Gastrocnemius medialis (tissue), 4 donors: ENCODE results near the gene ISOC2. TPM values are rescaled to one million over a fixed set of nuclear protein-coding genes. Genes with fewer than 3 reads are reported as not detected.

ENCODE experiments used
- ATAC-seq, 2 donors: fragments of 150-250 bp; one replicate each; pipeline ENCODE4 v1.9.1; 2016
- DNase-seq, 2 donors: peaks; one replicate each; pipeline ENCODE4 v3.0.0-alpha.2; 2019
- H3K27ac ChIP-seq, 4 donors: fragments of 200-600 bp; sonication (generic); 1 replicate in 1 of 4; 2 replicates in 3 of 4; pipeline ENCODE4 v1.5.1; 2016 to 2018; ENCODE audit warnings: mild to moderate bottlenecking in 2 of 4, moderate library complexity in 1 of 4
- H3K27me3 ChIP-seq, 3 donors: fragments of 200-600 bp; sonication (generic) in 2 of 3; 1 replicate in 1 of 3; 2 replicates in 2 of 3; pipeline versions ENCODE4 v1.5.1 to v1.6.0; 2016 to 2019; ENCODE audit warnings: mild to moderate bottlenecking in 1 of 3, moderate library complexity in 1 of 3
- H3K36me3 ChIP-seq, 2 donors: fragments of 200-600 bp; sonication (generic) in 1 of 2; one replicate each; pipeline ENCODE4 v1.5.1; 2017 to 2018
- H3K4me1 ChIP-seq, 2 donors: fragments of 200-600 bp; sonication (generic) in 1 of 2; one replicate each; pipeline ENCODE4 v1.5.1; 2016 to 2017; ENCODE audit warnings: mild to moderate bottlenecking in 2 of 2
- H3K4me3 ChIP-seq, 4 donors: fragments of 200-600 bp; sonication (generic) in 3 of 4; 1 replicate in 1 of 4; 2 replicates in 3 of 4; pipeline ENCODE4 v1.5.1; 2016 to 2019; ENCODE audit warnings: mild to moderate bottlenecking in 2 of 4
- H3K9me3 ChIP-seq, 3 donors: fragments of 200-600 bp; sonication (generic) in 2 of 3; 1 replicate in 1 of 3; 2 replicates in 2 of 3; pipeline ENCODE4 v1.5.1; 2016 to 2019
- POLR2A ChIP-seq, 2 donors: fragments of 450-650 bp; IDR thresholded peaks; one replicate each; pipeline ENCODE4 v1.6.1; 2017; ENCODE audit warnings: antibody characterized with exemption in 2 of 2, mild to moderate bottlenecking in 2 of 2, moderate library complexity in 2 of 2
- in situ Hi-C, 4 donors: fragments of 200-750 bp; cut with MboI; loops; one replicate each; pipeline versions ENCODE4 v1.15.0 to v1.8.0; 2017; ENCODE audit warnings: low sequenced_read_pairs in 4 of 4
- intact Hi-C: fragments of 100-400 bp; cut with DNase I; formaldehyde crosslinking; loops from one replicate; pipeline ENCODE4 v1.15.1; 2023; ENCODE audit warnings: low total_unique reads
- total RNA-seq, 4 donors: library from RNA; depleted of rRNA; stranded (reverse); fragments of >200 nt; gene quantifications; one replicate each; pipeline versions ENCODE4 v1.1.0 to v1.2.3, GENCODE V29; 2016
- TF ChIP-seq, protein P1 (sequence below), 5 experiments: fragments of 450-650 bp in 3 of 5; fragments of 200-600 bp in 2 of 5; sonication (generic) in 2 of 5; IDR thresholded peaks in 4 of 5; conservative IDR thresholded peaks in 1 of 5; 1 replicate in 4 of 5; 2 replicates in 1 of 5; pipeline ENCODE4 v1.5.1; 2016 to 2019; ENCODE audit warnings: antibody characterized with exemption in 5 of 5, mild to moderate bottlenecking in 3 of 5, moderate library complexity in 3 of 5

ISOC2 gene
- total RNA-seq, 4 donors from 2014 or later = 59.7 to 101 (median 88.7) TPM

DNA sequence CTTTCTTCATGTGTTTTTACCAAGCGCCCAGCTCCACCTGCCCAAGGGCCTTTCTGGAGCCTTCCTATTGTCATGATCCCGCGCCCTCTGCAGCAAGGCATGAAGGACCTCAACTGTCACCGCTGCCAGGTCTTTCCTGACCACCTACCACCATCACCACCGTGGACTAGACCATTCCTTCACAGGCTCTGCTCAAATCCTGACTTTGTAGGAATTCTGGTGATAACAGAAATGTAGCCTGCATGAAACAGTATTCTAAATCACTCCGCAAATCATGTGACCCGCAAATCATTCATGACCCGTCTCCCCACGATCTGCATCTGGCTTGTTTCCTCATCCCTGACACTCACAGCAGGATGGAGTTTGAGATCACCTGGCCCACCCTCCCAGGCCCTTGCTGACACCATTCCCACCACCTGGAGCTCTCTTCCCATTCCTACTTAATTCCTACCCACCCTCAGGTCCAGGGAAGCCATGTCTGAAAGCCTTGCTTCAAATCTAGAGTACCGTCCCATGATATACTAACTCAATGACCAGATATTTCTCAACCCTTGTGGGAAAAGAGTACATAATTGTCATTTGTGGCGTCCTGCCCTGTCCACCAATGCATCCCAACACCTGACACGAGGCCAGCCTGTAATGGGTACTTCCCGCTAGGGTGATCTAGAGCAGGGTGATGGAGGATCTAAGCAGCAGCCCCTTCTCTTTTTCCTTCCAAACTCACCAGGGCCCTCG lies 55.2 kb downstream of the ISOC2 start:
- Histone ChIP-seq H3K27ac (no peak overlapping the region), H3K9me3 (no peaks in the 10 kb centered on the region), H3K36me3 (peaks cover 0 to 18% of the 10 kb centered on the region in 2 donors), H3K27me3 (no peaks in the 10 kb centered on the region), H3K4me1 (peaks cover 0 to 15% of the 10 kb centered on the region in 2 donors), H3K4me3 (peak overlapping the region in 3 of 4 donors; percentile 68 to 85 (median 70))
- intact Hi-C loops (loop anchor here (2.0 to 5.0 kb wide), 3 partner anchors 21 to 216 kb away; partner anchors contain the start of genes C19orf85, ISOC2, RPL28 and TMEM238), in situ Hi-C loops (loop anchor here in 1 of 4 donors (25.0 kb wide), 2 partner anchors 119 to 269 kb away; partner anchors contain the start of genes BRSK1, HSPBP1 and TNNT1)
- TF ChIP-seq POLR2A (IDR thresholded peaks at IDR 0.05) = no peak
- TF ChIP-seq, protein P1, sequence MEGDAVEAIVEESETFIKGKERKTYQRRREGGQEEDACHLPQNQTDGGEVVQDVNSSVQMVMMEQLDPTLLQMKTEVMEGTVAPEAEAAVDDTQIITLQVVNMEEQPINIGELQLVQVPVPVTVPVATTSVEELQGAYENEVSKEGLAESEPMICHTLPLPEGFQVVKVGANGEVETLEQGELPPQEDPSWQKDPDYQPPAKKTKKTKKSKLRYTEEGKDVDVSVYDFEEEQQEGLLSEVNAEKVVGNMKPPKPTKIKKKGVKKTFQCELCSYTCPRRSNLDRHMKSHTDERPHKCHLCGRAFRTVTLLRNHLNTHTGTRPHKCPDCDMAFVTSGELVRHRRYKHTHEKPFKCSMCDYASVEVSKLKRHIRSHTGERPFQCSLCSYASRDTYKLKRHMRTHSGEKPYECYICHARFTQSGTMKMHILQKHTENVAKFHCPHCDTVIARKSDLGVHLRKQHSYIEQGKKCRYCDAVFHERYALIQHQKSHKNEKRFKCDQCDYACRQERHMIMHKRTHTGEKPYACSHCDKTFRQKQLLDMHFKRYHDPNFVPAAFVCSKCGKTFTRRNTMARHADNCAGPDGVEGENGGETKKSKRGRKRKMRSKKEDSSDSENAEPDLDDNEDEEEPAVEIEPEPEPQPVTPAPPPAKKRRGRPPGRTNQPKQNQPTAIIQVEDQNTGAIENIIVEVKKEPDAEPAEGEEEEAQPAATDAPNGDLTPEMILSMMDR (IDR thresholded peaks at IDR 0.05 in 4 of 5, conservative IDR thresholded peaks at IDR 0.05 in 1 of 5) = no peak
- ATAC-seq (no peak), DNase-seq (no peak)

DNA sequence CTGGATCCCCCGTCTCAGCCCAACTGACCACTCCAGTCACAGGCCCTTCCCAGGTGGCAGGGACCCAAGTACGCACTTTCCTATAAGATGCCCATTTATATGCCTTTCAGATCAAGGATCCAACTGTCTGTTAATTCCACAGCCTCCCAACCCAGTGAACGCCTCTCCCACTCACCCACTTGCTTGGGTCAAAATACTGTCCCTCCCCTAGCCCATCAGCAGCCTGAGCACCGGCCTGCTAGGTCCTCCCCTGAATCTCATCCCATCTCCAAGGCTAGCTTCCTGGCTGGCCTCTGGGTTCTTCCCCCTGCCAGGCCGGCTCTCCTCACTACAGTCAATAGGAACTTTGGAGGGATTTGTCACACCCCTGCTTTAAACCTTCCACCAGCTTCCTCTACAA lies 55.8 kb downstream of the ISOC2 start:
- intact Hi-C loops = loop anchor here (2.0 to 5.0 kb wide), 3 partner anchors 21 to 217 kb away; partner anchors contain the start of genes C19orf85, ISOC2, RPL28 and TMEM238
- DNase-seq = no peak
- in situ Hi-C loops = loop anchor here in 1 of 4 donors (25.0 kb wide), 2 partner anchors 118 to 268 kb away; partner anchors contain the start of genes BRSK1, HSPBP1 and TNNT1

More for the DNA sequence above, 55.8 kb downstream of the ISOC2 start:
- peaks cover 0 to 15% of the 10 kb centered on the region in 2 donors for H3K4me1 ChIP-seq
- H3K27ac ChIP-seq = no peak overlapping the region
- H3K9me3 ChIP-seq = no peaks in the 10 kb centered on the region
- peaks cover 0 to 18% of the 10 kb centered on the region in 2 donors for H3K36me3 ChIP-seq
- TF ChIP-seq, protein P1 (IDR thresholded peaks at IDR 0.05 in 4 of 5, conservative IDR thresholded peaks at IDR 0.05 in 1 of 5) = no peak
- no peak for TF ChIP-seq POLR2A (IDR thresholded peaks at IDR 0.05)
- ATAC-seq = no peak
- no peaks in the 10 kb centered on the region for H3K27me3 ChIP-seq
- no peak overlapping the region for H3K4me3 ChIP-seq

Other genes starting within 250 kb of the ISOC2 start
- 1 to 10 TPM in 3 of 4 donors, under 1 TPM in 1; 0.87 to 5.0 (median 1.7) TPM for gene TMEM86B, start 232.9 kb downstream of the ISOC2 start, total RNA-seq
- gene PPP6R1, start 202.6 kb downstream of the ISOC2 start, total RNA-seq = 10 to 100 TPM; 14.6 to 47.9 (median 39.6) TPM
- gene HSPBP1, start 181.5 kb downstream of the ISOC2 start, total RNA-seq = 10 to 100 TPM; 18.5 to 41.7 (median 36.7) TPM
- not detected for gene BRSK1, start 177.6 kb downstream of the ISOC2 start, total RNA-seq
- gene TMEM150B, start 136.3 kb downstream of the ISOC2 start, total RNA-seq = 1 to 10 TPM in 1 of 4 donors, under 1 TPM in 1, not detected in 2; 0.40 to 3.3 TPM
- 1 to 10 TPM; 2.5 to 5.4 (median 4.5) TPM for gene KMT5C, start 121.8 kb downstream of the ISOC2 start, total RNA-seq
- gene COX6B2, start 106.9 kb downstream of the ISOC2 start, total RNA-seq = not detected
- gene GARIN5B, start 98.4 kb downstream of the ISOC2 start, total RNA-seq = not detected
- gene IL11, start 91.2 kb downstream of the ISOC2 start, total RNA-seq = under 1 TPM in 1 of 4 donors, not detected in 3; 0.66 TPM
- not detected for gene TMEM190, start 84.8 kb downstream of the ISOC2 start, total RNA-seq
- gene TMEM238, start 77.3 kb downstream of the ISOC2 start, total RNA-seq = 1 to 10 TPM; 1.3 to 4.7 (median 2.1) TPM
- gene RPL28, start 75.7 kb downstream of the ISOC2 start, total RNA-seq = 100 to 1,000 TPM; 123 to 278 (median 206) TPM
- 10 to 100 TPM in 3 of 4 donors, 1 to 10 TPM in 1; 7.7 to 14.6 (median 13.4) TPM for gene UBE2S, start 53.9 kb downstream of the ISOC2 start, total RNA-seq
- not detected for gene SHISA7, start 18.3 kb downstream of the ISOC2 start, total RNA-seq
- not detected for gene C19orf85, start 3.1 kb upstream of the ISOC2 start, total RNA-seq
- 10 to 100 TPM in 3 of 4 donors, 1 to 10 TPM in 1; 7.4 to 22.3 (median 14.1) TPM for gene ZNF628, start 15.0 kb upstream of the ISOC2 start, total RNA-seq
- gene NAT14, start 23.5 kb upstream of the ISOC2 start, total RNA-seq = 1 to 10 TPM in 2 of 4 donors, under 1 TPM in 2; 0.40 to 2.5 (median 1.1) TPM
- gene SSC5D, start 26.8 kb upstream of the ISOC2 start, total RNA-seq = 1 to 10 TPM in 2 of 4 donors, under 1 TPM in 2; 0.53 to 2.2 (median 1.1) TPM
- gene SBK2, start 75.5 kb upstream of the ISOC2 start, total RNA-seq = 1 to 10 TPM in 3 of 4 donors, not detected in 1; 1.5 to 3.0 (median 1.6) TPM
- gene SBK3, start 83.9 kb upstream of the ISOC2 start, total RNA-seq = 10 to 100 TPM in 1 of 4 donors, 1 to 10 TPM in 3; 3.1 to 24.1 (median 6.8) TPM
- 10 to 100 TPM; 15.0 to 19.3 (median 16.8) TPM for gene ZNF579, start 119.2 kb upstream of the ISOC2 start, total RNA-seq
- gene FIZ1, start 137.9 kb upstream of the ISOC2 start, total RNA-seq = 10 to 100 TPM in 1 of 4 donors, 1 to 10 TPM in 3; 6.8 to 11.2 (median 7.4) TPM
- 10 to 100 TPM; 35.6 to 61.7 (median 47.0) TPM for gene ZNF524, start 138.6 kb upstream of the ISOC2 start, total RNA-seq
- 10 to 100 TPM; 10.3 to 23.4 (median 15.2) TPM for gene ZNF865, start 144.0 kb upstream of the ISOC2 start, total RNA-seq
- gene ZNF784, start 162.9 kb upstream of the ISOC2 start, total RNA-seq = 1 to 10 TPM; 6.0 to 10.0 (median 8.2) TPM
- 10 to 100 TPM in 1 of 4 donors, 1 to 10 TPM in 3; 1.5 to 12.3 (median 7.2) TPM for gene ZNF580, start 179.4 kb upstream of the ISOC2 start, total RNA-seq
- 10 to 100 TPM in 3 of 4 donors, 1 to 10 TPM in 1; 9.9 to 17.3 (median 13.7) TPM for gene ZNF581, start 182.0 kb upstream of the ISOC2 start, total RNA-seq
- gene CCDC106, start 186.6 kb upstream of the ISOC2 start, total RNA-seq = 10 to 100 TPM in 2 of 4 donors, 1 to 10 TPM in 2; 6.3 to 21.2 (median 12.6) TPM
- 10 to 100 TPM; 38.1 to 60.2 (median 50.1) TPM for gene U2AF2, start 193.4 kb upstream of the ISOC2 start, total RNA-seq
- 100 to 1,000 TPM in 3 of 4 donors, 10 to 100 TPM in 1; 58.7 to 214 (median 190) TPM for gene EPN1, start 213.6 kb upstream of the ISOC2 start, total RNA-seq